HG03196 (cell line): Measurements from ENCODE around the gene JKAMP.

Experiments
- ATAC-seq: cut with Tn5 transposase; IDR thresholded peaks from one replicate; pipeline ENCODE4 v1.9.1; 2021; ENCODE audit not compliant: unreplicated experiment

The JKAMP gene

DNA sequence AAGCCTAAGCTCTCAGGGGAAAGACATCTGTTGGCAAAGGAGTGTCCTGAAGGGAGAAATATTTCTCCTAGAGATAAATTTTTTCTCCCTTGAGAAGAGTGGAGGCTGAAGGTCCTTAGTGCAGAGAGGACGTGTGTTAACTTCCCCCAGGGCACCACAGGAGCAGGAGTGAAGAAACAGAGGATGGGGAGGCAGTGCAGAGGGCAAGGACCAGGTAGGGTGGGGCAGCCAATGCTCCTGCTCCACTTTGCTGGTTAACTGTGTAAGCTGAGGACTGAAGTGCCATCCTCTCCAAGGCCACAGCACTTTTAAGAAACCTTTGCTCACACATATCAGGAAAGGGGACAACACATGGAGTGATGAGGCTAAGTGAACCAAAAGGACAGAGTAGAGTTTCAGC is 4.2 kb upstream of the JKAMP start:
- no peak for ATAC-seq

DNA sequence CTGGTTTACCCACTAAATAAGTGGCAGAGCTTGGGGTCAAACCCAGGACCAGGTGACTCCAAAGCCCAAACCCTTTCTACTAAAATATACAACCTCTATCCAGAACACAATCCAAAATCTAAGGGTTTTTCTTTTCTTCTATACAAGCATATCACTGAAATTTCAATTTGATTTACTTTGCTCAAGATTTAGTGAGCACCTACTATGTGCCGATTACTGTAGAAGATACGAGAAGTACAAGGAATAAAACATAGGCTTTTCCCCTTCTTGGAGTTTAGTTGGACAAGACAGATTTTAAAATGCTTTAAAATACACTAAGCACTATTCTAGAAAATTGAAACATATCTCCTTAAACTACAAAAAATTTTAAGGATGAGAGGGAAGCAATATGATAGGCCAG is 2.9 kb upstream of the JKAMP start:
- no peak for ATAC-seq

- ATAC-seq, result no peak
Measured at GRCh38 chr14:59481871-59482540, 2.3 kb upstream of the JKAMP start.

DNA sequence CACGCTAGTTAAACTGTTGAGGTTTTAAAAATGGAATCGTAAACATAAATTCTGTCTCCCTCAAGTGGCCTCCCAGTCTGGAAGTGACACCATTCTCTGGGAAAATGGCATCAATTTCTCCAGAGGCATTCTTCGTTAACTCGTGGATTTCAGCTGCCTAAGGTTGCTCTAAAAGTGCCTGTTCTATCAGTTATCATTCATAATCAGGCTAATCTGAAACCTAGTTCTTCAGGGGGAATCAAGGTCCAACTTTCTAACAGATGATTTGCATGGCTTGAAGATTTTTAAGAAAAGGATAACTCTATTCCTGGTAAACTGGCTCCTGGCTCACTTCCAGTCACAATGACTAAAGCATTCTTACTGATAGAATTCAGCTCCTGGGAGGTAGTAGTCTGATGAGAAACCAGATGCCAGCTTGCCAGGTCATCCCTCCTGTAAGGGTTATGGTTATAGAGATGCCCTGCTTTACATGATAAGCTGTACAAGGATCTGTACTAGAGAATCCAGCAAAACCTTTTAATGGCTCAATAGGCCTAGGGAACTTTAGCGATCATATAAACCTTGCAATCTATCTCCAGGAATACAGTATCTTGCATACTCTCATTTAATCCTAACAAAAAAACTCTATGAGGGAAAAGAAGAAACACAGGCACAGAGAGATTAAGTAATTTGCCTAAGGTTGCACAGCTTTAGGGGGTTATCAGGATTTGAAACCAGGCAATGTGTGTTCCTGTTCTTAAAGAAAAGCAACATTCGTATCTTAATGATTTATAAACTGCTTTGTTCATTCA is 1.6 kb upstream of the JKAMP start:
- ATAC-seq, result no peak

GRCh38 chr14:59483363-59483762 is 954 bp upstream of the JKAMP start:
- ATAC-seq, result no peak

DNA sequence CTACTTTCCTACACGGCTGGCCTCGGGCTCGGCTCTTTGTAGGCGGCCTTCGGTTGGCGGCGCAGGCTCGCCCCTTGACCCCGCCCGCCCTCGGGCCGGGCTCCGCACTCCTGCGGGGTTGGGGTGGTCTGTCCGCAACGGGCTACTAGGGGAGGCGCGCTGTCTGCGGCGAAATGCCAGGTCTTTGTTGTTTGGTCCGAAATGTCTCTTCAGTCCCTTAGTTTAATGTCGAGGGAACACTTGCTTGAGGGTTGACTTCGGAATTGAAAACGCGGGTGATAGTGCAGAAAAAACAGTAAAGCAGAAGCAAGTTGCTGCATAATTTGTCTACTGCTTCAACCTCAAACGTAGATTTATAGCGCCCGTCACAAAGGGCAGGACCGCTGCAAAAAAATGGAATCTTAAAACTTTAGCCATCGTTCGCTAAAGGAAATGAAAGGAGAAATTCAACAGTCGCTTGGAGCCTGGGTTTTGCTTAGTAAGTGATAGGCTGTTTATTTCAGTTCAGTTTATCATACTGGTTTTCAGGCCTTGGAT is 390 bp downstream of the JKAMP start:
- ATAC-seq, result peak; percentile 47

DNA sequence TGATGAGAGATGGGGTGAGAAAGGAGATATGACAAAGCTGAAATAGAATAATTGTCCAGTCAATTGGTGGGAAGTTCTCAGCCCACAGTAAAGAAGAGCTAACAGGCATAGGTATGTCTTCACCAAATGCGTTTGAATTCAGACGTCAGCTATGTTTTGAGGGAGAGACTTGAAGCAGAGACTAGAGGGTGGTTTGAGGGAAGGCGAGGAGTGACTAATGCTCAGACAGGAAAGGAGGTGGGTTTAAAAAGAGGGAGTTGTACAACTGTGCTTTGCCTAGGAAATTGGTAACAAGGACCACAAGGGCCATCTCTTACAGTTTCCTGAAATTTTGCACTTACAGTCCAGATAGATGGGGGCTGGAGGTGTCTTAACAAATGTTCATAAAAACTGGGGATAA is 6.4 kb downstream of the JKAMP start:
- ATAC-seq, result no peak

GRCh38 chr14:59492384-59492783 is 8.1 kb downstream of the JKAMP start:
- ATAC-seq, result no peak

GRCh38 chr14:59500732-59501131 is 16.4 kb downstream of the JKAMP start:
- no peak for ATAC-seq

DNA sequence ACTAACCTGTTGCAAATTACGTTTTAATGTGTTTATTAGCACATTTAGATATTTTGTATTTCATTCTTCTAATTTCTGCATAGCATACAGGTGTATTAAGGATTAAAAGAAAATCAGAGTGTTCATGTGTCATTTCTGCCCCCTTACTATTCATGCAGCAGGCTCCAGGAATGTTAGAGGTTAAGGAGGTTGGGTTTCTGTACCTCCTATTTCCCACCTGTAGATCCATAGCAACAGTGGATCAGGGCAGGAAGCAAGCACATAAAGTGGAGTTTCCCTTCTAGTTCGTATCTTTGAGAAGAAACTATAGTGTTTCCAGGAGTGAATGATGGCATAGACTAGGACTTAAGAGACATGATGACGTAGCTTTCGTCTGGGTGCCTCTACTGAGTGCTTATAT is 18.9 kb downstream of the JKAMP start:
- ATAC-seq, result no peak

- ATAC-seq, result no peak
Measured at GRCh38 chr14:59507063-59507751, 22.9 kb downstream of the JKAMP start.

DNA sequence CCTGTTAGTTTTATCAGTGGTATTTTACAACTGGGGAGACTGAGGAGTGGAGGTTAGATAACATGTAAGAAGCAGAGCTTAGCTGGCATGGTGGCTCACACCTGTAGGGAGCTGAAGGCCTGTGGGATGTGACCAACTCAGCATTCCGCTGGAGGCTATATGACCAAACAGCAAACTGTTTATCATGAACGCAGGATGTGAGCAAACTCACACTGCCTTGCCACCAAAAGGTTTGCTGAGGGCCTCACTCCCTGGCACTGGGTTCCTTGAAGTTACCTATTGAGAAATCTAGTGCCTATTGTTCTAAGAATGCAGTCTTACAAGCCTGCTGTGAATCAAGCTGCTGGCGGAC is 23.4 kb downstream of the JKAMP start:
- ATAC-seq, result no peak

DNA sequence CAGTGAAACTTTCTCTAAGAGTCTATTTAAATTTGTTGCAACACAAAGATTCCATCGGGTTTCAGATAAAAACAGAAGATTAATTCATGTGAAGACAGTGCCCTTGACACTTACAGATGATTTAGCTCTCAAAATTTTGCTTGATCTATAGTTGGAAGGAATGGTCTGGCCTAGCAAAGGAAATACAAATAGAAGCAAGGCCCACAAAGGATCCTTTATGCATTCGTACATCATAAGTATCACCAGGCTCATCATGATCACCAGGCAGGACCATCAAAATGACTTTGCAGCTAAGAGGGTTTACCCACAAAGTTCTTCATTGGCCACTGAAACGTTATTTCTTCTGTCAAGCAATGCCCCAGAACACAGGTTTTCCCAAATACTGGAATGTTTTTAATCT is 24.8 kb downstream of the JKAMP start:
- no peak for ATAC-seq

GRCh38 chr14:59510001-59510400 is 25.7 kb downstream of the JKAMP start:
- ATAC-seq, result no peak

- no peak for ATAC-seq
Measured at GRCh38 chr14:59510966-59511365, 26.6 kb downstream of the JKAMP start.

GRCh38 chr14:59511916-59512575 is 27.7 kb downstream of the JKAMP start:
- no peak for ATAC-seq

DNA sequence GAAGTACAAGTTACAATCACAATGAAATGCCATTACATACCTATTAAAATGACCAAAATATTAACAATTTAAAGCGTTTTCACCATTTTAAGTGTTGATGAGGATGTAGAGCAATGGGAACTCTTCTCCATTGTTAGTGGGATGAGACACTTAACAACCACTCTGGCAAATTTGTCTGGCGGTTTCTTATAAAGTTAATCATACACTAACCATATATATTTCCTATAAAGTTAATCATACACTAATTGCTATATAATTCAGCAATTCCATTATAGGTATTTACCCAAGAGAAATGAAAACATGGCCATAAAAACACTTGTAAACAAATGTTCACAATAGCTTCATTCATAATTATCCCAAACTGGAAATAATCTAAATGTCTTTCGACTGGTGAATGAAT is 35.9 kb downstream of the JKAMP start:
- no peak for ATAC-seq

- ATAC-seq, result no peak
Measured at GRCh38 chr14:59529189-59529588, 44.9 kb downstream of the JKAMP start.

GRCh38 chr14:59530349-59530748 is 46.0 kb downstream of the JKAMP start:
- no peak for ATAC-seq

- no peak for ATAC-seq
Measured at GRCh38 chr14:59532419-59532818, 48.1 kb downstream of the JKAMP start.

GRCh38 chr14:59534361-59534987 is 50.2 kb downstream of the JKAMP start:
- ATAC-seq, result no peak
